Breast epithelium (tissue), 4 donors: Measurements from ENCODE around the gene JPH3. TPM values are rescaled to one million over a fixed set of nuclear protein-coding genes. Genes with fewer than 3 reads are reported as not detected.

Source experiments
- DNase-seq, 2 donors: peaks; one replicate each; pipeline ENCODE4 v3.0.0-alpha.2; 2019; ENCODE audit warnings: low spot score in 2 of 2
- H3K27ac ChIP-seq, 2 donors: fragments of 200-600 bp; sonication (generic) in 1 of 2; one replicate each; pipeline ENCODE4 v1.5.1; 2016 to 2019; ENCODE audit warnings: mild to moderate bottlenecking in 1 of 2
- H3K27me3 ChIP-seq, 2 donors: fragments of 200-600 bp; sonication (generic) in 1 of 2; one replicate each; pipeline versions ENCODE4 v1.5.1 to v1.6.0; 2017 to 2019; ENCODE audit warnings: control low read depth in 1 of 2, mild to moderate bottlenecking in 1 of 2
- H3K36me3 ChIP-seq: fragments of 200-600 bp; one replicate; pipeline ENCODE4 v1.5.1; 2019
- H3K4me1 ChIP-seq, 2 donors: fragments of 200-600 bp; sonication (generic); one replicate each; pipeline ENCODE4 v1.5.1; 2016 to 2019; ENCODE audit warnings: control low read depth in 1 of 2
- H3K4me3 ChIP-seq, 3 donors: fragments of 200-600 bp; sonication (generic); 1 replicate in 2 of 3; 2 replicates in 1 of 3; pipeline ENCODE4 v1.5.1; 2016 to 2019; ENCODE audit warnings: mild to moderate bottlenecking in 3 of 3, moderate library complexity in 2 of 3
- H3K9me3 ChIP-seq, 2 donors: fragments of 200-600 bp; sonication (generic) in 1 of 2; one replicate each; pipeline ENCODE4 v1.5.1; 2016 to 2019; ENCODE audit warnings: control low read depth in 1 of 2
- CTCF ChIP-seq, 3 donors: fragments of 450-650 bp; IDR thresholded peaks; one replicate each; pipeline ENCODE4 v1.5.1; 2016 to 2017; ENCODE audit warnings: antibody characterized with exemption in 3 of 3, mild to moderate bottlenecking in 3 of 3, moderate library complexity in 3 of 3
- POLR2A ChIP-seq: fragments of 450-650 bp; IDR thresholded peaks from one replicate; pipeline ENCODE4 v1.6.1; 2016; ENCODE audit warnings: antibody characterized with exemption, mild to moderate bottlenecking, moderate library complexity
- POLR2AphosphoS5 ChIP-seq, 3 donors: sonication (generic); formaldehyde crosslinking; IDR thresholded peaks; one replicate each; pipeline ENCODE4 v1.6.1; 2017; ENCODE audit warnings: antibody characterized with exemption in 3 of 3
- intact Hi-C: fragments of 100-400 bp; cut with DNase I; formaldehyde crosslinking; loops from one replicate; pipeline ENCODE4 v1.15.1; 2023; ENCODE audit warnings: low total_unique reads
- total RNA-seq, 3 donors: library from RNA; depleted of rRNA; stranded (reverse); fragments of >200 nt; gene quantifications; one replicate each; pipeline ENCODE4 v1.1.0, GENCODE V29; 2016

The JPH3 gene
- total RNA-seq, result under 1 TPM in 1 of 3 donors, not detected in 2; 0.33 TPM

- Histone ChIP-seq H3K9me3 (no peaks in the 10 kb centered on the region), H3K4me1 (peaks cover 0 to 4% of the 10 kb centered on the region in 2 donors), H3K27ac (no peak within 1 kb of the TSS), H3K4me3 (peak within 1 kb of the TSS in 2 of 3 donors; percentile 5 to 43), H3K27me3 (peaks cover 2 to 83% of the 10 kb centered on the region in 2 donors), H3K36me3 (no peaks in the 10 kb centered on the region)
- no peak for TF ChIP-seq POLR2A
- no peak for TF ChIP-seq CTCF (IDR thresholded peaks at IDR 0.05)
- TF ChIP-seq POLR2AphosphoS5 (IDR thresholded peaks at IDR 0.05), result no peak
- intact Hi-C loops, result no loop called here
- DNase-seq, result no peak
These were observed at the start of gene JPH3 for GRCh38 chr16:87602001-87602775. TSS of gene JPH3 (plus strand) at chr16:87602508. CDS start at chr16:87603147, 639 bp downstream.

DNA sequence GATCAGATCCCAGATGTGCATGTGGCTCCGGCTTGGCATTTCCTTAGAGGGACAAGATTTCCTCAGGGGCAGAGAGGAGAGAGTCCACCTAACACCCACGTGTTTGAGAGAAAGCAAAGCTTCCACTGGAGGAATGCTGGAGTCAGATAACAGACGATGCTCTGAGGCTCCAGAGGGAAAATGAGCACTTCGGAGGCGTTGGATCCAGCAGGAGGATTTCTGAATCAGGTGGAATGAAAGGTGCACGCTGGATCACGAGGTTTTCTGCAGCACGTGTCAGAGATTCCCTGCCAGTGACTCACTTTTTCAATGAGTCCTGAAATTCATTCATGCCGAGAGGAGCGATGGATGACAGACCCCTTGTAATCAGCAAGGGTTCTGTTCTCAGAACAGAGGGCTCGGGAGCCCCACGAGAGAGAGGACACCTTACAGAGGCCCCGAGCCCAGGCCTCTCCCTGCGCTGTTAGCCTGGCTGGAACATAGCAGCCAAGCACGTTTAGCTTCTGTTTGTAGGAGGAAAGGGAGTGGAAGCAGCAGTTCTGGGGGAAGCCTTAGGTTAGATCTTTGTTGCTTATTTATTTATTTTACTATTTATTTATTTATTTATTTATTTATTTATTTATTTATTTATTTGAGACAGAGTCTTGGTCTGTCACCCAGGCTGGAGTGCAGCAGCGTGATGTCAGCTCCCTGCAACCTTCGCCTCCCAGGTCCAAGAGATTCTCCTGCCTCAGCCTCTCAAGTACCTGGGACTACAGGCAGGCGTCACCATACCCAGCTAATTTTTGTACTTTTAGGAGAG is 49.3 kb upstream of the JPH3 start:
- Histone ChIP-seq H3K9me3 (no peaks in the 10 kb centered on the region), H3K4me3 (no peak overlapping the region), H3K27me3 (peaks cover 0 to 18% of the 10 kb centered on the region in 2 donors), H3K4me1 (no peaks in the 10 kb centered on the region), H3K36me3 (no peaks in the 10 kb centered on the region), H3K27ac (no peak overlapping the region)
- no peak for DNase-seq
- TF ChIP-seq POLR2A, result no peak
- no peak for TF ChIP-seq CTCF (IDR thresholded peaks at IDR 0.05)
- no peak for TF ChIP-seq POLR2AphosphoS5 (IDR thresholded peaks at IDR 0.05)
- intact Hi-C loops, result no loop called here

DNA sequence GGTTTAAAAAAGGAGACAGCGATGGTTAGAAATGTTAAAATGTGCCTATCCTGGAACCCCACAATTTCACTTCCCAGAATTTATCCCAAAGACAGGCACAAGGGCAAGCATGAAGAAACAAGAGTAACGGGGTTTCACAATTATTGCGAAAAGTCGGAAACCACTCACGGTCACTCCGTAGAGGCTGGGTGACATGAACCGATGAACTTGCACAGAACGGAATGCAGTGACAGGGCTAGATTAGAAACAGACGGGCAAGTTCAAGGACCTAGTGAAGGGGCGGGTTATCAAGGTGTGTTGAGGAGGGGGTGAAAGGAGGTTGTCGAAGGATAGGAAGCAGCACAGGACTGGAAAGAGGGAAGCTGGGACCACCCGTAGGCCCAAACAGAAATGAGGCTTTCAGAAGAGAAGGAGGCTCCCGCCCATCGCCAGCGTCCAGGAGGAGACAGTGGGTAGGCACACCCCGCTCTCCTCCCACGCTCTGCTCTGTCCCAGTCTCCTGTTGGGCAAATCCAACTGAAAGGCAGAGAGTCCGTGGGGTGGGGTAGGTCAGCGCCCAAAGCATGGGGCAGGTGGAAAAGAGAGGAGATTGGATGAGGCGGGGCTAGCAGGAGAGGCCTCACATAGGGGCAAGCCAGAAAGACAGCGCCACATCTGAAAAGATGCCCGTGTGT is 47.4 kb upstream of the JPH3 start:
- Histone ChIP-seq H3K4me3 (no peak overlapping the region), H3K27me3 (peaks cover 0 to 15% of the 10 kb centered on the region in 2 donors), H3K27ac (no peak overlapping the region), H3K36me3 (no peaks in the 10 kb centered on the region), H3K9me3 (no peaks in the 10 kb centered on the region), H3K4me1 (no peaks in the 10 kb centered on the region)
- TF ChIP-seq POLR2A (no peak), CTCF (IDR thresholded peaks at IDR 0.05) (no peak), POLR2AphosphoS5 (IDR thresholded peaks at IDR 0.05) (no peak)
- intact Hi-C loops, result no loop called here
- DNase-seq, result no peak

DNA sequence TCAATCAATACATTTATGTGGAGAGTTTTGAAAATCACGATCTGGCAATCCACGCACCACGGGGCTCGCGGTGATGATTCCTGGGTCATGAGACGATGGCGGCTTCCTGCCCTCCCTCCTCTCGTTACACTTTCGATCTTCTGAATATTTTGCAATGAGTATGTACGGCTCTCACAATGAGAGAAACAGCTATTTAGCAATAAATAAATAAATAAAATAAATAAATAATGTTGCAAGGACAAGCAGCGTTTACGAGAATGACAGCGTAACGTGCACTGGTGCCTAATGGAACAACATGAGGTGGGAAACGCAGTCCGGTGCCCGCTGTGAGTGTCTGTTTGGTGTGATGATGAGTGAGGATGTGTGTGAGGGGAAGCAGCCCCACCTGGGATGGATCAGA is 46.7 kb upstream of the JPH3 start:
- no peak overlapping the region for H3K4me3 ChIP-seq

More for the DNA sequence above, 46.7 kb upstream of the JPH3 start:
- no peak for TF ChIP-seq POLR2A
- TF ChIP-seq POLR2AphosphoS5 (IDR thresholded peaks at IDR 0.05), result no peak
- no peak for TF ChIP-seq CTCF (IDR thresholded peaks at IDR 0.05)
- intact Hi-C loops, result no loop called here
- Histone ChIP-seq H3K36me3 (no peaks in the 10 kb centered on the region), H3K27ac (no peak overlapping the region), H3K4me1 (no peaks in the 10 kb centered on the region), H3K9me3 (peaks cover 0 to 6% of the 10 kb centered on the region in 2 donors), H3K27me3 (peaks cover 0 to 15% of the 10 kb centered on the region in 2 donors)
- no peak for DNase-seq
